ENCODE results near the gene KIAA1549.
"Not testable (repeated sequence)": the region's sequence is repeated elsewhere in the genome, so short reads cannot be mapped to it uniquely, and the experiment has no call there.

The KIAA1549 gene

DNA sequence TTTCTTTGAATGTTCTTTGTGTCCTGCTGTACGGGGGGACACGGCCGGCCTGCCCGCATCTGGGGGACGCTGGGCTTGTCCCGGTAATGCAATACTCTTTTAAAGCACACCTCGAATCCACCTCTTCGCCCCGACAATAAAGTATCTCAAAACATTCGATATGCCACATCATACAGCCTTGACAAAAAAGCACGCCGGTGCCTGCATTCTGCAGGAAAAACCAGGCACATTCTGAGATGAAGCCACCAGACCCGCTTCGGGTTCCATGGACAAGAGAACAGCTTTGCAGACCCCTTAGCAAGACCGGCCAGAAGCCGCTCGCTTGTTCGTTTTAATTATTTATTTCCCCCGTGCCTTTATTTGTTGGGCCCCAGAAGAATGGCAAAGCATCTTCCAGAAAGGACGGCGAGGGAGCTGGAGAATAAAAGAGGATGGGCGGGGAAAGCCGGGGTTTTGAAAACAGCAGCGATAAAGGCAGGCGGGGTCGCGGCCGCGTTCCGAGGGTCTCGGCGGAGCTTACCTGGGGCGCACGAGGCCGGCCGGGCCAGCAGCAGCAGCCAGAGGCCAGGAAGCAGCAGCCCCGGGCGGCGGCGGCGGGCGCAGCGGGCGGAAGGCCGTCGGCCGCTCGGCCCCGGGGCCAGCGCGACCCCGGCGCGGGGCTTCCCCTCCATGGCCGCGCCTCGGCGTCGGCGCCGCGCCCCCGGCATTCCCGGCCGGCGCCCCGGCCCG, 462 bp downstream of the KIAA1549 start:
- H3K27me3 Mint-ChIP-seq = peaks cover 38% of the 10 kb centered on the region
- peaks cover 14% of the 10 kb centered on the region for H3K4me1 Mint-ChIP-seq (ENCODE audit: low read depth)
- no peaks in the 10 kb centered on the region for H3K36me3 Mint-ChIP-seq (ENCODE audit: low read depth)
- H3K4me3 Mint-ChIP-seq = peak overlapping the region; percentile 84
- H3K9me3 Mint-ChIP-seq = no peaks in the 10 kb centered on the region
- peak overlapping the region; percentile 75 for H3K27ac Mint-ChIP-seq

GRCh38 chr7:138979988-138980562, 1.1 kb downstream of the KIAA1549 start:
- Mint-ChIP-seq H3K4me3 (peak overlapping the region; percentile 84), H3K4me1 (ENCODE audit: low read depth) (peaks cover 14% of the 10 kb centered on the region), H3K27ac (no peak overlapping the region), H3K27me3 (peaks cover 40% of the 10 kb centered on the region), H3K9me3 (no peaks in the 10 kb centered on the region), H3K36me3 (ENCODE audit: low read depth) (no peaks in the 10 kb centered on the region)

DNA sequence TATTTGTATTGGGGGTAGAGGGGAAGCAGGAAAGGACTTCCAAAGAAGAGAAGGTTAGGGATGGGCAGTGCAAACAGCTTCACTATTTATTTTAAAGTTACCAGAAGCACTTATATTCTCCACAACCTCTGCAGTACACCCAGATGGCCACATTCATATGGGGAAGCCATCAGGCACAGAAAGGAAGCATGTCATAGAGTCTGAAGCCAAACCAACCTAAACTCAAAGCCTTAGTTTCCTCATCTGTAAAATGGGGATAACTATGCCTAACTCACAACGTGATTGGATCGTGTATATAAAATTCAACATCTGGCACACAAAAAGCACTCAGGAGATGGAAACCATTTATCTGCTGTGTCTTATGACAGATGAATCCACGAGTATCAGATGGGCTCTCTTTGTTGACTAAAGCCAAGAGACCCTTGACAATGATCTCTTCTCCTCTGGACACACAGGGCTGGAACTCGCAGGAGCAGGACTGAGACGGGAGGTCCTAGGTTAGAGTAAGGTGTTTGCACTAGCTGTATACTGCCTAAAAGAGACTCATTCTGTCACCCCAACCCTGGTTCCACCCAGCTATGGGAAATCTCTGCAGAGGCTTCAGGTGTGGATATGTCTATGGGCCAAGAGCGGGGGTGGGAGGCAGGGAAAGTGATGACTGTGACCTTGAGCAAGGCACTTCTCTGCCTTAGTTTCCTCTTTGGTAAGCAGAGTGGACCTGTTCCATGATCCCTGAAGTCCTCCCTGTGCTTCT, 1.8 kb downstream of the KIAA1549 start:
- no peaks in the 10 kb centered on the region for H3K36me3 Mint-ChIP-seq (ENCODE audit: low read depth)
- H3K4me3 Mint-ChIP-seq = peak overlapping the region; percentile 24
- peaks cover 14% of the 10 kb centered on the region for H3K4me1 Mint-ChIP-seq (ENCODE audit: low read depth)
- peaks cover 43% of the 10 kb centered on the region for H3K27me3 Mint-ChIP-seq
- no peak overlapping the region for H3K27ac Mint-ChIP-seq
- no peaks in the 10 kb centered on the region for H3K9me3 Mint-ChIP-seq

- Mint-ChIP-seq H3K9me3 (no peaks in the 10 kb centered on the region), H3K27ac (no peak overlapping the region), H3K4me3 (no peak overlapping the region), H3K36me3 (ENCODE audit: low read depth) (no peaks in the 10 kb centered on the region), H3K27me3 (peaks cover 46% of the 10 kb centered on the region), H3K4me1 (ENCODE audit: low read depth) (peaks cover 14% of the 10 kb centered on the region)
Measured at GRCh38 chr7:138978541-138979184, 2.5 kb downstream of the KIAA1549 start.

DNA sequence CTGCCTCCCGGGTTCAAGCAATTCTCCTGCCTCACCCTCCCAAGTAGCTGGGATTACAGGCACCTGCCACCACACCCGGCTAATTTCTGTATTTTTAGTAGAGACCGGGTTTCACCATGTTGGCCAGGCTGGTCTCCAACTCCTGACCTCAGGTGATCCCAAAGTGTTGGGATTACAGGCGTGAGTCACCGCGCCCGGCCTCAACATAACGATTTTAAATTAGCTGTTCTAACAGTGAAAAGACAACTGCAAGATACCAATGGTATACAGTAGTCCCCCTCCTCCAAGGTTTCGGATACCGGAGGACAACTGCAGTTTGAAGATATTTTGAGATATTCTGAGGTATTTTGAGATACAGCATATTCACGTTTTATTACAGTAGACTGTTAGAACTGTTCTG, 5.0 kb downstream of the KIAA1549 start:
- H3K36me3 Mint-ChIP-seq (ENCODE audit: low read depth); H3K4me3 Mint-ChIP-seq; H3K9me3 Mint-ChIP-seq; H3K4me1 Mint-ChIP-seq (ENCODE audit: low read depth); H3K27ac Mint-ChIP-seq: not testable (repeated sequence)
- H3K27me3 Mint-ChIP-seq = peaks cover 38% of the 10 kb centered on the region

DNA sequence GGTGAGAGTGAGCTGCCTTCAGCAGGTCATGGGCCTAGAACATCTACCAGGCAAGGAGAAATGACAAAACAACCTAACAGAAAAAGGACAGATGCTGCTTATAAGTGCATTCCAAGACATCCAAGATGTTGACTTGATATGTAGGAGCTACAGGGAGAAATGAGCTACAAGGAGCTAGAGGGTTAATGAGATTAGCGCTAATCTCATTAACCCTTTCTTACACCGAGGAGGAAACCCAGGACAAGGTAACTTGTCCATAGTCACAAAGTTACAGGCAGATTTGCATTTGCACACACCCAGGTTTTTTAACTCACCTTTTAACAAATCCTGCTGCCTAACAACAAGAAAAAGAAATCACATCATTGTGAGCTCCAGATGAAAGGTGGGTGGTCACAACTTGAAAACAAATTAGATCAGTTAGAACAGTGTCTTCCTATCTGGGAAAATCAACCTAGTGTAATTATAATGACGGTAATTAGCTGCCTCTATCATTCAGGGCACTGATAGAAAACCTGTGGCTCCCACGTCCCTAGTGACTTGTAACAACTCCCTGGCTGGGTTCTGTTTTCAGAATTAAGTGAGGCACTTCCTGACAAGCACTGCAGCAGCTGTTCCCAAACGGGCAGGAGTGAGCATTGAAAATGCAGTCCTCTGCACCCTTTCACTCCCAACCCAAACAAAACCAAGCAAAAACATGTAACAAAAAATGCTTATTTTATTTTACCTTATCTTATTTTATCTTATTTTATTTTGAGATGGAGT, 5.7 kb downstream of the KIAA1549 start:
- H3K4me1 Mint-ChIP-seq (ENCODE audit: low read depth) = peaks cover 5% of the 10 kb centered on the region
- H3K27ac Mint-ChIP-seq = no peak overlapping the region
- H3K27me3 Mint-ChIP-seq = peaks cover 36% of the 10 kb centered on the region
- no peaks in the 10 kb centered on the region for H3K36me3 Mint-ChIP-seq (ENCODE audit: low read depth)
- no peaks in the 10 kb centered on the region for H3K9me3 Mint-ChIP-seq
- no peak overlapping the region for H3K4me3 Mint-ChIP-seq

DNA sequence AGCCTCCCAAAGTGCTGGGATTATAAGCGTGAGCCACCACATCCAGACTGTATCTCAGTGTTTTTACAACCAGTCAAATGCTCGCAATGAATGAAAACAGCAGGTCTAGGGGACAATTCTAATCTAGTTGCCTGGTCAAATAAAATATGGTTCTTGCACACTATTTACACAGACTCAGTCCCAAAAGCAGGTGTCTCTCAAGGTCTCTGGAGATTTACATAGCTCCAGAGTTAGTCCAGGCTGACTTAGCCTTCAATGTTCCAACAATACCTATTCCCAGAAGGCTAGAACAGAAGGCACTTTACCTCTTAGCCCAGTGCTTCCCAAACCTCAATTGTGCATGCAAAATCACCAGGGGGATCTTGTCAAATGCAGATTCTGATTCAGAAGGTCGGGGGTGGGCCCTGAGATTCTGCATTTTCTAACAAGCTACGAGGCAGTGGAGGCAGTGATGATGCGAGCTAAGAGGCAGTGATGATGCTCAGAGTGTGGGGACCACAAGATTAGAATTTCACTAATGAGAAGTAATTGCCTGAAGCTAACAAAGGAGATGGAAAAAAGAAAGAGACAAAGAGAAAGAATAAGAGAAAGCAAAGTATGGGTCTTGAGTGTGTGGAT, 6.4 kb downstream of the KIAA1549 start:
- no peaks in the 10 kb centered on the region for H3K4me1 Mint-ChIP-seq (ENCODE audit: low read depth)
- no peaks in the 10 kb centered on the region for H3K36me3 Mint-ChIP-seq (ENCODE audit: low read depth)
- H3K27me3 Mint-ChIP-seq = peaks cover 28% of the 10 kb centered on the region
- H3K27ac Mint-ChIP-seq = no peak overlapping the region
- no peak overlapping the region for H3K4me3 Mint-ChIP-seq
- no peaks in the 10 kb centered on the region for H3K9me3 Mint-ChIP-seq

GRCh38 chr7:138974103-138974502, 7.1 kb downstream of the KIAA1549 start:
- no peaks in the 10 kb centered on the region for H3K4me1 Mint-ChIP-seq (ENCODE audit: low read depth)
- peaks cover 21% of the 10 kb centered on the region for H3K27me3 Mint-ChIP-seq
- no peak overlapping the region for H3K4me3 Mint-ChIP-seq
- H3K36me3 Mint-ChIP-seq (ENCODE audit: low read depth) = no peaks in the 10 kb centered on the region
- H3K27ac Mint-ChIP-seq = no peak overlapping the region
- no peaks in the 10 kb centered on the region for H3K9me3 Mint-ChIP-seq

DNA sequence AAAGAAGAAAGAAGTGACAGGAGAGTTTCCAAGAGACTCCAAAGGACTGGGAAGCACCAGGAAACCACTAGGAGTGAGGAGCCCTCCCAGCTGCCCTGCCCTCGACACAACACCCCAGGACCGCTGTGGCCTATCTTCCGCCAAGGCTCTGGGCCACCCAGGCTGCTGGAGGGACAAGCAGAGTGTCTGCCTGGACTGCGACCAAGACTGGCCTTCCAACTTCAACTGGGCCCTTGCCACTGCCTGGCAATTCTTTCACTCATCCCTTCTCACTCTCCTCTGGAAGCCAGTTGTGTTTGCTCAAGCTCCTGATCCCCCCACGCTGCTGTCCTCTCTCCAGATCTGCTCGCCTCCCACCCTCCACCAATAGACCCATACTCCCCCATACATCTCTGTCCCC, 10.2 kb downstream of the KIAA1549 start:
- Mint-ChIP-seq H3K9me3 (no peaks in the 10 kb centered on the region), H3K4me1 (ENCODE audit: low read depth) (no peaks in the 10 kb centered on the region), H3K27ac (no peak overlapping the region), H3K36me3 (ENCODE audit: low read depth) (no peaks in the 10 kb centered on the region), H3K27me3 (peaks cover 12% of the 10 kb centered on the region), H3K4me3 (no peak overlapping the region)

GRCh38 chr7:138970446-138970845, 10.7 kb downstream of the KIAA1549 start:
- H3K27me3 Mint-ChIP-seq = peaks cover 12% of the 10 kb centered on the region
- H3K27ac Mint-ChIP-seq = no peak overlapping the region
- H3K36me3 Mint-ChIP-seq (ENCODE audit: low read depth) = no peaks in the 10 kb centered on the region
- no peak overlapping the region for H3K4me3 Mint-ChIP-seq
- no peaks in the 10 kb centered on the region for H3K9me3 Mint-ChIP-seq
- H3K4me1 Mint-ChIP-seq (ENCODE audit: low read depth) = no peaks in the 10 kb centered on the region

DNA sequence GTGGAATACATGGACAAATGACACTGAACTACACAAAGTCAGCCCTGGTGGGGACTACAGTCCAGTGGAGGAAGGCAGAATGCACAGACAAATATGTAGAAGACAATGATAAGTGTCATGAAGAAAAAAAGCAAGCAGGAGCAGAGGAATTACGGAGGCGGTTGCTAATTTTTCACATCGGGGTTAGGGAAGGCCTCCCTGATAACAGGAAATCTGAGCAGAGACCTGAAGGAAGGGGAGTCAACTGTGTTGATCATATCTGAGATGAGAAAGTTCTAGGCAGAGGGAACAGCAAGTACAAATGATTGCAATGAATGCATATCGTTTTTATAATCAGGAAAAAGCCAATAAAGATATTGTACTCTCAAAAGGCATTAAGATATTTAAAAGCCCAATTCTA, 14.0 kb downstream of the KIAA1549 start:
- Mint-ChIP-seq H3K36me3 (ENCODE audit: low read depth) (no peaks in the 10 kb centered on the region), H3K27ac (no peak overlapping the region), H3K4me1 (ENCODE audit: low read depth) (no peaks in the 10 kb centered on the region), H3K27me3 (peaks cover 7% of the 10 kb centered on the region), H3K4me3 (no peak overlapping the region), H3K9me3 (no peaks in the 10 kb centered on the region)

DNA sequence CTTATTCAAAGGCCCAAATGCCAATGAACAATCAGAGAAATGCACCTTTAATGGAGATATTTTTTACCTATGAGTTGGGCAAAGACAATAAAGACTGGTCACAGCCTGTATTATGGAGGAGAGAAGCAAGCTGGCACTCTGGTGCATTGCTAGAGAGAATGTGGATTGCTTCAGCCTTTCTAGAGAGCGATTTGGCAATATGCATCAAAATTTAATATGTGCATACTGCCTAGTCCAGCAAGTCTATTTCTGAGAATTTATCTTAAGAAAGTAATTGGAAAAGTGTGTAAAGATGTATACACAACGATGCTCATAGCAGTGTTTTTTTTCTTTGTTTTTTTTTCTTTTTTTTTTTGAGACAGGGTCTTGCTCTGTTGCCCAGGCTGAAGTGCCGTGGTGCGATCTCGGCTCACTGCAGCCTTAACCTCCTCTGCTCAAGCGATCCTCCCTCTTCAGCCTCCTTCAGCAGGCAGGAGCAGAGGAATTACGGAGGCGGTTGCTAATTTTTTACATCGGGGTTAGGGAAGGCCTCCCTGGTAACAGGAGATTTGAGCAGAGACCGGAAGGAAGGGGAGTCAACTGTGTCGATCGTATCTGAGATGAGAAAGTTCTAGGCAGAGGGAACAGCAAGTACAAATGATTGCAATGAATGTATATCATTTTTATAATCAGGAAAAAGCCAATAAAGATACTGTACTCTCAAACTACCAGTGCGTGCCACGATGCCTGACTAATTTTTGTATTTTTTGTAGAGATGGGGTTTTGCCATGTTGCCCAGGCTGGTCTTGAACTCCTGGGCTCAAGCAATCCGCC, 16.4 kb downstream of the KIAA1549 start:
- Mint-ChIP-seq H3K36me3 (ENCODE audit: low read depth) (no peaks in the 10 kb centered on the region), H3K27ac (no peak overlapping the region), H3K4me3 (no peak overlapping the region), H3K4me1 (ENCODE audit: low read depth) (no peaks in the 10 kb centered on the region), H3K27me3 (peaks cover 7% of the 10 kb centered on the region), H3K9me3 (no peaks in the 10 kb centered on the region)

GRCh38 chr7:138963675-138964074, 17.5 kb downstream of the KIAA1549 start:
- Mint-ChIP-seq H3K4me3 (no peak overlapping the region), H3K27me3 (peaks cover 7% of the 10 kb centered on the region), H3K27ac (no peak overlapping the region), H3K9me3 (no peaks in the 10 kb centered on the region), H3K4me1 (ENCODE audit: low read depth) (no peaks in the 10 kb centered on the region), H3K36me3 (ENCODE audit: low read depth) (no peaks in the 10 kb centered on the region)

Measured in stimulated activated naive CD8-positive, alpha-beta T cell treated with anti-CD3 and anti-CD28 coated beads, Interleukin-15, Interleukin-2, amounts not matched to agents 100 ng/mL and 50 ng/mL, for 24 hours (primary cell).